GM06990 (cell line): ENCODE measurements around the gene STARD5.

Experiments used
- DNase-seq: peaks from one replicate; pipeline ENCODE4 v3.0.0-alpha.2; 2011; ENCODE audit not compliant: insufficient read length; ENCODE audit errors: extremely low read depth
- H3K27me3 ChIP-seq: replicated peaks from 2 replicates; pipeline ENCODE4 v1.6.0; 2011; ENCODE audit warnings: low read length; ENCODE audit not compliant: control insufficient read depth, insufficient read depth
- H3K36me3 ChIP-seq: 2 replicates; pipeline ENCODE4 v1.5.1; 2011; ENCODE audit warnings: low read length; ENCODE audit not compliant: control insufficient read depth, insufficient read depth
- H3K4me3 ChIP-seq: replicated peaks from 2 replicates; pipeline ENCODE4 v1.5.1; 2011; ENCODE audit warnings: low read depth, mild to moderate bottlenecking, control low read depth, low read length
- CTCF ChIP-seq: IDR thresholded peaks from 2 replicates; pipeline ENCODE4 v1.5.1; 2011; ENCODE audit warnings: low read length, control low read depth, mild to moderate bottlenecking, inconsistent platforms; ENCODE audit not compliant: insufficient read depth, poor library complexity, severe bottlenecking

Gene STARD5

GRCh38 chr15:81294516-81294880, 29.4 kb downstream of the STARD5 start:
- Histone ChIP-seq H3K27me3 (no peaks in the 10 kb centered on the region), H3K36me3 (peaks cover 3% of the 10 kb centered on the region), H3K4me3 (peak overlapping the region; percentile 71)
- no peak for DNase-seq
- peak; percentile 65 for TF ChIP-seq CTCF

GRCh38 chr15:81293728-81294515, 30.0 kb downstream of the STARD5 start:
- H3K36me3 ChIP-seq: no peaks in the 10 kb centered on the region
- H3K27me3 ChIP-seq: no peaks in the 10 kb centered on the region
- no peak for TF ChIP-seq CTCF
- peak overlapping the region; percentile 71 for H3K4me3 ChIP-seq
- DNase-seq: peak; percentile 89

- Histone ChIP-seq H3K36me3 (no peaks in the 10 kb centered on the region), H3K4me3 (peak overlapping the region; percentile 71), H3K27me3 (no peaks in the 10 kb centered on the region)
- DNase-seq: peak; percentile 70
- no peak for TF ChIP-seq CTCF
Observed at GRCh38 chr15:81292523-81293001, 31.4 kb downstream of the STARD5 start.

DNA sequence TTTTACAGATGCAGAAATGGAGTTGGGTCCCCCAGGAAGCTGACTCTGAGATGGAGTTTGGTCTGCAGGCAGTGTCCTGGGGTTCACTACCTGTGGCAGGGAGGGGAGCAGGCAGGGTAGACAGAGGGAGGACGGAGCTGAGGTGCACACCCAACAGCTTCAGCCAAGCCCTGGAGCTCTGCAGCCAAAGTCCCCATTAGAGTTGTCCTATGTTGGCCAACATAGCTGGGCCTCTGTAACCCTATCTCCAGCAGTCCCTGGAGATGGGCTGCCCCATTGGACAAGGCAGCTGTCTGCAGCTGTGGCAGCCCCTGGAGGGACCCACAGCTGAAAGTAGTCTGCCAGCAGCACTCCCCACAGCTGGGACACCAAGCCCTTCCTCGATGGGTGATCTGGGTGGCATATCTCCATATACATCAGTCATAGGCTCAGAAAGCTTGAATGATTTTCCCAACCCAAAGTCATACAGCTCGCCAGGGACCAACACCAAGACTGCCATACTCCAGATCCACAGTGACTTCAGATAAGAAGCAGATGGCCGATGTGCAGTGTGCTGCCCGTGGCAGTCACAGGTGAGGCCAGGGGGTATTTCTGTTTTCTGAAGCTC, 31.9 kb downstream of the STARD5 start:
- H3K4me3 ChIP-seq: peak overlapping the region; percentile 71
- no peak for TF ChIP-seq CTCF

GRCh38 chr15:81289910-81290309, 34.0 kb downstream of the STARD5 start:
- TF ChIP-seq CTCF: no peak
- Histone ChIP-seq H3K27me3 (no peaks in the 10 kb centered on the region), H3K4me3 (no peak overlapping the region), H3K36me3 (no peaks in the 10 kb centered on the region)
- DNase-seq: no peak

More for the DNA sequence above, 31.9 kb downstream of the STARD5 start:
- Histone ChIP-seq H3K36me3 (no peaks in the 10 kb centered on the region), H3K27me3 (no peaks in the 10 kb centered on the region)
- no peak for DNase-seq

DNA sequence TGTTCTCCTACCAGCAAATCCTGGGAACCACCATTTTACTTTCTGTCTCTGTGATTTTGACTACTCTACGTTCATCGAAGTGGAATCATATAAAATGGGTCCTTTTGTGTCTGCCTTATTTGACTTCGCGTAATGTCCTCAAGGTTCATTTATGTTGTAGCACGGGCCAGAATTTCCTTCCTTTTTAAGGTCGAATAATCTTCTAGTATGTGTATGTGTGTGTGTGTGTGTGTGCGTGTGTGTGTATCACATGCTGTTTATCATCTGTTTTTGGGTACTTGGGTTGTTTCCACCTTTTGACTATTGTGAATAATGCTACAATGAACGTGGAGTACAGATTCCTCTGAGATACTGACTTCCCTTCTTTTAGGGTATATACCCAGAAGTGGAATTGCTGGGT, 35.3 kb downstream of the STARD5 start:
- Histone ChIP-seq H3K4me3 (no peak overlapping the region), H3K27me3 (no peaks in the 10 kb centered on the region), H3K36me3 (no peaks in the 10 kb centered on the region)
- TF ChIP-seq CTCF: no peak
- DNase-seq: no peak
